Esophagus squamous epithelium (tissue), 5 donors: ENCODE data around the gene SLC39A13. TPM values are rescaled to one million over a fixed set of nuclear protein-coding genes. Genes with fewer than 3 reads are reported as not detected.
A peak's percentile ranks its signal among the peaks of the same experiment; 100 is the strongest.

Source experiments
- DNase-seq: peaks from one replicate; lab custom pipeline; 2025; lab: John Stamatoyannopoulos, UW
- H3K27ac ChIP-seq, 4 donors: fragments of 200-600 bp; sonication (generic); one replicate each; pipeline ENCODE4 v1.5.1; 2016 to 2019; ENCODE audit warnings: mild to moderate bottlenecking in 1 of 4
- H3K27me3 ChIP-seq, 4 donors: fragments of 200-600 bp; sonication (generic); 1 replicate in 3 of 4; 2 replicates in 1 of 4; pipeline versions ENCODE4 v1.5.1 to v1.6.0; 2017 to 2021; ENCODE audit warnings: antibody characterized with exemption in 1 of 4
- H3K36me3 ChIP-seq, 3 donors: fragments of 200-600 bp; sonication (generic); one replicate each; pipeline ENCODE4 v1.5.1; 2016 to 2019
- H3K4me1 ChIP-seq, 3 donors: fragments of 200-600 bp; sonication (generic); one replicate each; pipeline ENCODE4 v1.5.1; 2017 to 2019
- H3K4me3 ChIP-seq, 4 donors: fragments of 200-600 bp; sonication (generic); 1 replicate in 3 of 4; 2 replicates in 1 of 4; pipeline ENCODE4 v1.5.1; 2016 to 2019; ENCODE audit warnings: mild to moderate bottlenecking in 2 of 4, moderate library complexity in 1 of 4
- H3K9me3 ChIP-seq, 3 donors: fragments of 200-600 bp; sonication (generic); one replicate each; pipeline ENCODE4 v1.5.1; 2016 to 2019
- CTCF ChIP-seq, 6 experiments: fragments of 450-650 bp in 4 of 6; fragments of 200-600 bp in 2 of 6; sonication (generic) in 2 of 6; IDR thresholded peaks; one replicate each; pipeline ENCODE4 v1.5.1; 2016 to 2019; ENCODE audit warnings: antibody characterized with exemption in 6 of 6, mild to moderate bottlenecking in 4 of 6, moderate library complexity in 4 of 6
- POLR2A ChIP-seq, 4 donors: fragments of 450-650 bp; IDR thresholded peaks; one replicate each; pipeline ENCODE4 v1.6.1; 2017; ENCODE audit warnings: antibody characterized with exemption in 4 of 4, mild to moderate bottlenecking in 4 of 4, moderate library complexity in 3 of 4
- WGBS, 2 donors: methylation state at CpG; one replicate each; pipeline ENCODE4 v1.1.5; 2018; 5-methylcytosine and 5-hydroxymethylcytosine counted together
- intact Hi-C: fragments of 100-400 bp; cut with DNase I; formaldehyde crosslinking; loops from one replicate; pipeline ENCODE4 v1.15.0; 2022
- total RNA-seq, 4 donors: library from RNA; depleted of rRNA; stranded (reverse); fragments of >200 nt; gene quantifications; one replicate each; pipeline ENCODE4 v1.1.0, GENCODE V29; 2016
- donor health status: DM: yes; HTN: yes; CAD: no.

Gene SLC39A13
- total RNA-seq, 4 donors from 2014 or later: 10.9 to 44.3 (median 13.8) TPM

DNA sequence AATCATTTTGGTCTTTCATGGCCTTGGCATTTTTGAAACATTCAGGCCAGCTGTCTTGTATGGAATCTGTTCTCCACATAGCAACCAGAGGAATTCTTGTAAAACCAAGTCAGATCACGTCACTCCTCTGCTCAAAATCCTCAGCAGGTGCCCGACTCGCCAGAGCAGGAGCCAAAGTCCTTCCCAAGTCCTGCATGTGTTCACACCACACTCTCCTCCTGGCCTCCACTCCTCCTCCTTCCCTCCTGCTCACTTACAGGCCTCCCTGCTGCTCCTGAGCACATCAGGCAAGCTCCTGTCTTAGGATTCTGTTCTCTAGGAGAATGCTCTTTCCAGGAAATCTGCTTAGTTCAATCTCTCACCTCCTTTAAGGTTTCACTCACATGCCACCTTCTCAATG lies 24.8 kb downstream of the SLC39A13 start:
- no peaks in the 10 kb centered on the region for H3K27me3 ChIP-seq
- 67 to 71% methylated on average over 3 of the region's 3 CpGs for WGBS, 2 donors
- no peak overlapping the region for H3K27ac ChIP-seq
- no peak for TF ChIP-seq POLR2A (IDR thresholded peaks at IDR 0.05)
- TF ChIP-seq CTCF (IDR thresholded peaks at IDR 0.05): no peak
- H3K9me3 ChIP-seq: no peaks in the 10 kb centered on the region
- H3K4me3 ChIP-seq: no peak overlapping the region
- no peaks in the 10 kb centered on the region for H3K36me3 ChIP-seq
- intact Hi-C loops: no loop called here
- H3K4me1 ChIP-seq: peaks cover 0 to 15% (median 4%) of the 10 kb centered on the region in 3 donors
- no peak for DNase-seq

GRCh38 chr11:47434011-47434786 lies 25.8 kb downstream of the SLC39A13 start:
- 57 to 60% methylated on average over 7 of the region's 7 CpGs for WGBS, 2 donors
- TF ChIP-seq POLR2A (IDR thresholded peaks at IDR 0.05): no peak
- no peak for TF ChIP-seq CTCF (IDR thresholded peaks at IDR 0.05)
- H3K27ac ChIP-seq: peak overlapping the region in 3 of 4 donors; percentile 34 to 51 (median 44)
- H3K27me3 ChIP-seq: no peaks in the 10 kb centered on the region
- intact Hi-C loops: no loop called here
- DNase-seq: no peak
- no peaks in the 10 kb centered on the region for H3K9me3 ChIP-seq
- H3K4me3 ChIP-seq: no peak overlapping the region
- no peaks in the 10 kb centered on the region for H3K36me3 ChIP-seq
- peaks cover 0 to 15% (median 4%) of the 10 kb centered on the region in 3 donors for H3K4me1 ChIP-seq

GRCh38 chr11:47435687-47436086 lies 27.3 kb downstream of the SLC39A13 start:
- no peaks in the 10 kb centered on the region for H3K9me3 ChIP-seq
- intact Hi-C loops: no loop called here
- TF ChIP-seq CTCF (IDR thresholded peaks at IDR 0.05): no peak
- TF ChIP-seq POLR2A (IDR thresholded peaks at IDR 0.05): no peak
- DNase-seq: no peak
- H3K4me3 ChIP-seq: no peak overlapping the region
- H3K27ac ChIP-seq: no peak overlapping the region
- H3K27me3 ChIP-seq: no peaks in the 10 kb centered on the region
- no peaks in the 10 kb centered on the region for H3K36me3 ChIP-seq
- WGBS, 2 donors: 93 to 100% methylated on average over 3 of the region's 3 CpGs
- H3K4me1 ChIP-seq: peaks cover 0 to 15% (median 4%) of the 10 kb centered on the region in 3 donors

- intact Hi-C loops: no loop called here
- TF ChIP-seq CTCF (IDR thresholded peaks at IDR 0.05): no peak
- TF ChIP-seq POLR2A (IDR thresholded peaks at IDR 0.05): no peak
Measured at GRCh38 chr11:47436726-47437125, 28.3 kb downstream of the SLC39A13 start.

DNA sequence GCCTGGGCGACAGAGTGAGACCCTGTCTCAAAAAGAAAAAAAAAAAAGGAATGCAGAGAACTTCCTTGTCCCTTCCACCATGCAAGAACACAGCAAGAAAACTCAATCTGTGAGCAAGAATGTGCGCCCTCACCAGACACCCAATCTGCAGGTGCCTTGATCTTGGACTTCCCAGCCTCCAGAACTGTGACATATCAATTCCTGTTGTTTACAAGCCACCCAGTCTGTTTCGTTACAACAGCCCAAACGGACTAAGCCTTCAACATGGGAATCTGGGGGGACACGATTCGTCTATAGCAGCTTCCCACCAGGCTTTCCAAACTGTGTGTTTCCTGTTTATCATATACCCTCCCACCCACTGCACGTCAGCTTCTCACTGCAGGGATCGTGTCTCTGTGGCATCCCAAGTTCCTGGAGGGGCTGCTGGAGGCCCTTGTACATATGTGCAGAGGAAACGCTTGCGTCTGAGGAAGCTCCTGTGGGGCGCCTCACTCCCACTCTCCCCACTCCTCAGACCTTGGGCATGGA lies 28.9 kb downstream of the SLC39A13 start:
- Histone ChIP-seq H3K9me3 (no peaks in the 10 kb centered on the region), H3K4me3 (no peak overlapping the region), H3K36me3 (no peaks in the 10 kb centered on the region), H3K4me1 (peaks cover 0 to 15% (median 4%) of the 10 kb centered on the region in 3 donors), H3K27me3 (no peaks in the 10 kb centered on the region), H3K27ac (no peak overlapping the region)
- DNase-seq: no peak
- TF ChIP-seq CTCF (IDR thresholded peaks at IDR 0.05): no peak
- TF ChIP-seq POLR2A (IDR thresholded peaks at IDR 0.05): no peak
- intact Hi-C loops: no loop called here
- WGBS, 2 donors: 80 to 84% methylated on average over 9 to 10 of the region's 11 CpGs

More at GRCh38 chr11:47436726-47437125, 28.3 kb downstream of the SLC39A13 start:
- no peak for DNase-seq
- WGBS, 2 donors: 90 to 94% methylated on average over 2 to 3 of the region's 3 CpGs
- Histone ChIP-seq H3K27me3 (no peaks in the 10 kb centered on the region), H3K4me1 (peaks cover 0 to 15% (median 4%) of the 10 kb centered on the region in 3 donors), H3K9me3 (no peaks in the 10 kb centered on the region), H3K27ac (no peak overlapping the region), H3K4me3 (no peak overlapping the region), H3K36me3 (no peaks in the 10 kb centered on the region)
